H9 (cell line): ENCODE measurements around the gene RNF5. TPM values are rescaled to one million over a fixed set of nuclear protein-coding genes. Genes with fewer than 3 reads are reported as not detected.
"Not testable (repeated sequence)": the region's sequence is repeated elsewhere in the genome, so short reads cannot be mapped to it uniquely, and the experiment has no call there.

Experiments used
- DNase-seq: peaks from one replicate; pipeline ENCODE4 v3.0.0-alpha.2; 2017
- H2AFZ ChIP-seq: one replicate; pipeline ENCODE4 v1.6.1; 2013; ENCODE audit warnings: mild to moderate bottlenecking, low read length, control low read depth, moderate library complexity
- H2AK5ac ChIP-seq: 2 replicates; pipeline ENCODE4 v1.6.1; 2013; ENCODE audit warnings: low read length, control low read depth, mixed read lengths; ENCODE audit not compliant: insufficient read length
- H2BK120ac ChIP-seq: one replicate; pipeline ENCODE4 v1.6.1; 2013; ENCODE audit warnings: low read depth, mild to moderate bottlenecking, low read length, control low read depth, inconsistent platforms; ENCODE audit not compliant: poor library complexity, severe bottlenecking
- H2BK12ac ChIP-seq: 2 replicates; pipeline ENCODE4 v1.6.1; 2013; ENCODE audit warnings: low read length, control low read depth, mixed read lengths, low read depth; ENCODE audit not compliant: insufficient read length
- H2BK15ac ChIP-seq: 2 replicates; pipeline ENCODE4 v1.6.1; 2013; ENCODE audit warnings: low read depth, low read length, control low read depth
- H2BK20ac ChIP-seq: one replicate; pipeline ENCODE4 v1.6.1; 2013; ENCODE audit warnings: low read depth, mild to moderate bottlenecking, low read length, control low read depth, inconsistent platforms; ENCODE audit not compliant: poor library complexity, severe bottlenecking
- H2BK5ac ChIP-seq: 2 replicates; pipeline ENCODE4 v1.6.1; 2013; ENCODE audit warnings: low read length, control low read depth, mixed read lengths; ENCODE audit not compliant: insufficient read length
- H3K14ac ChIP-seq: 2 replicates; pipeline ENCODE4 v1.6.1; 2013; ENCODE audit warnings: low read length, control low read depth; ENCODE audit not compliant: insufficient read depth
- H3K18ac ChIP-seq: 2 replicates; pipeline ENCODE4 v1.6.1; 2013; ENCODE audit warnings: low read depth, mild to moderate bottlenecking, mixed read lengths, low read length, control low read depth; ENCODE audit not compliant: insufficient read length
- H3K23ac ChIP-seq: 2 replicates; pipeline ENCODE4 v1.6.1; 2013; ENCODE audit warnings: low read length, control low read depth, mixed read lengths, low read depth; ENCODE audit not compliant: insufficient read length
- H3K23me2 ChIP-seq: 2 replicates; pipeline ENCODE4 v1.6.1; 2013; ENCODE audit warnings: low read depth, mild to moderate bottlenecking, mixed read lengths, low read length, control low read depth; ENCODE audit not compliant: insufficient read length, poor library complexity, severe bottlenecking
- H3K27ac ChIP-seq: 2 replicates; pipeline ENCODE4 v1.5.1; 2013; ENCODE audit warnings: low read length, control low read depth, mixed read lengths, low read depth; ENCODE audit not compliant: insufficient read length
- H3K27me3 ChIP-seq: 2 replicates; pipeline ENCODE4 v1.6.1; 2013; ENCODE audit warnings: low read length, control low read depth, inconsistent platforms; ENCODE audit not compliant: insufficient read depth
- H3K4ac ChIP-seq: 2 replicates; pipeline ENCODE4 v1.6.1; 2013; ENCODE audit warnings: low read depth, mild to moderate bottlenecking, control low read depth, inconsistent platforms, low read length, moderate library complexity
- H3K4me1 ChIP-seq: 2 replicates; pipeline ENCODE4 v1.6.1; 2013; ENCODE audit warnings: low read length, control low read depth, inconsistent platforms; ENCODE audit not compliant: insufficient read depth
- H3K4me2 ChIP-seq: 2 replicates; pipeline ENCODE4 v1.6.1; 2013; ENCODE audit warnings: low read length, control low read depth, mixed read lengths; ENCODE audit not compliant: insufficient read length, insufficient read depth
- H3K56ac ChIP-seq: 2 replicates; pipeline ENCODE4 v1.6.1; 2013; ENCODE audit warnings: low read depth, mild to moderate bottlenecking, mixed read lengths, low read length, control low read depth; ENCODE audit not compliant: insufficient read length
- H3K79me1 ChIP-seq: 2 replicates; pipeline ENCODE4 v1.6.1; 2013; ENCODE audit warnings: low read depth, mild to moderate bottlenecking, moderate library complexity, low read length, control low read depth, inconsistent platforms; ENCODE audit not compliant: insufficient read depth, poor library complexity, severe bottlenecking
- H3K79me2 ChIP-seq: 2 replicates; pipeline ENCODE4 v1.6.1; 2013; ENCODE audit warnings: low read length, control low read depth, inconsistent platforms; ENCODE audit not compliant: insufficient read depth
- H3K9ac ChIP-seq: 2 replicates; pipeline ENCODE4 v1.6.1; 2013; ENCODE audit warnings: low read length, control low read depth, mixed read lengths; ENCODE audit not compliant: insufficient read length; ENCODE audit errors: extremely low read depth
- H3K9me3 ChIP-seq: one replicate; pipeline ENCODE4 v1.6.1; 2013; ENCODE audit warnings: low read depth, low read length, inconsistent platforms; ENCODE audit not compliant: control insufficient read depth
- H3T11ph ChIP-seq: one replicate; pipeline ENCODE4 v1.6.1; 2013; ENCODE audit warnings: mild to moderate bottlenecking, low read length, control low read depth, inconsistent platforms
- H4K20me1 ChIP-seq: one replicate; pipeline ENCODE4 v1.6.1; 2013; ENCODE audit not compliant: control insufficient read depth, insufficient read length, insufficient read depth
- H4K5ac ChIP-seq: 2 replicates; pipeline ENCODE4 v1.6.1; 2013; ENCODE audit warnings: low read depth, mild to moderate bottlenecking, mixed read lengths, low read length, control low read depth; ENCODE audit not compliant: insufficient read length
- H4K8ac ChIP-seq: replicated peaks from 2 replicates; pipeline ENCODE4 v1.6.1; 2013; ENCODE audit warnings: low read length, control low read depth, mixed read lengths, low read depth; ENCODE audit not compliant: insufficient read length
- H4K91ac ChIP-seq: 2 replicates; pipeline ENCODE4 v1.6.1; 2013; ENCODE audit warnings: low read depth, mild to moderate bottlenecking, moderate library complexity, mixed read lengths, low read length, control low read depth; ENCODE audit not compliant: insufficient read length
- H3K27ac Mint-ChIP-seq, 3 experiments: 2 replicates in 2 of 3; 3 replicates in 1 of 3; pipeline ENCODE4 v1.8.0; 2020 to 2021; ENCODE audit warnings: mixed read lengths in 3 of 3, mild to moderate bottlenecking in 1 of 3, moderate library complexity in 1 of 3
- H3K27me3 Mint-ChIP-seq: 2 replicates; pipeline ENCODE4 v1.8.0; 2021; ENCODE audit warnings: low read depth, mild to moderate bottlenecking, moderate library complexity, mixed read lengths
- H3K36me3 Mint-ChIP-seq, 3 experiments: 2 replicates in 2 of 3; 3 replicates in 1 of 3; pipeline ENCODE4 v1.8.0; 2020 to 2021; ENCODE audit warnings: low read depth in 3 of 3, mixed read lengths in 3 of 3; ENCODE audit not compliant: insufficient read depth in 1 of 3
- H3K4me1 Mint-ChIP-seq, 2 experiments: 2 replicates each; pipeline ENCODE4 v1.8.0; 2020; ENCODE audit warnings: mixed read lengths in 2 of 2
- H3K4me3 Mint-ChIP-seq, 2 experiments: 2 replicates in 1 of 2; 3 replicates in 1 of 2; pipeline ENCODE4 v1.8.0; 2020 to 2021; ENCODE audit warnings: mild to moderate bottlenecking in 2 of 2, mixed read lengths in 2 of 2, moderate library complexity in 1 of 2
- H3K9me3 Mint-ChIP-seq, 2 experiments: 2 replicates in 1 of 2; 3 replicates in 1 of 2; pipeline ENCODE4 v1.8.0; 2020; ENCODE audit warnings: mild to moderate bottlenecking in 2 of 2, mixed read lengths in 2 of 2, moderate library complexity in 1 of 2
- CTCF ChIP-seq: fragments of 200-600 bp; sonication (generic); conservative IDR thresholded peaks from 3 replicates; pipeline ENCODE4 v1.8.0; 2021; ENCODE audit warnings: antibody characterized with exemption, mild to moderate bottlenecking
- WGBS: extraction: QIAGEN DNeasy Blood & Tissue Kit; methylation state at CpG from one replicate; pipeline ENCODE4 v1.1.7; 2013; ENCODE audit warnings: missing lambda C conversion rate, low lambda C conversion rate, mixed read lengths; ENCODE audit not compliant: insufficient read length; ENCODE audit errors: extremely low coverage; 5-methylcytosine and 5-hydroxymethylcytosine counted together
- total RNA-seq: library from RNA; stranded (reverse); gene quantifications from 2 replicates; pipeline ENCODE4 v1.2.1, GENCODE V29; 2021

The RNF5 gene
- total RNA-seq, 1 experiment from 2014 or later = 116 TPM

- Histone ChIP-seq H3K27me3 (no peaks in the 10 kb centered on the region), H2BK15ac (no peak overlapping the region), H4K8ac (no peak overlapping the region), H3K79me2 (no peaks in the 10 kb centered on the region), H3K18ac (no peak overlapping the region), H3K23ac (no peak overlapping the region), H2AK5ac (no peak overlapping the region), H4K20me1 (no peaks in the 10 kb centered on the region), H2BK5ac (no peak overlapping the region), H3K9me3 (no peaks in the 10 kb centered on the region), H3K9ac (no peak overlapping the region), H3K56ac (no peak overlapping the region), H2BK20ac (no peak overlapping the region), H2BK12ac (no peak overlapping the region), H3T11ph (no peak overlapping the region), H3K4me2 (no peak overlapping the region), H2BK120ac (no peak overlapping the region), H3K4me1 (no peaks in the 10 kb centered on the region), H3K23me2 (no peaks in the 10 kb centered on the region), H3K4ac (no peak overlapping the region), H2AFZ (no peak overlapping the region), H4K5ac (no peak overlapping the region), H3K79me1 (no peaks in the 10 kb centered on the region), H3K14ac (no peak overlapping the region), H3K27ac (no peak overlapping the region), H4K91ac (no peak overlapping the region)
- Mint-ChIP-seq H3K27ac (no peak overlapping the region), H3K27me3 (peaks cover 7% of the 10 kb centered on the region; the same call in 1 of the 2 replicates), H3K4me3 (no peak overlapping the region), H3K36me3 (no peaks in the 10 kb centered on the region), H3K4me1 (no peaks in the 10 kb centered on the region), H3K9me3 (peaks cover 0 to 3% of the 10 kb centered on the region in 2 experiments; a peak in 2 of 5 replicates)
- no peak for TF ChIP-seq CTCF
- no peak for DNase-seq
- no CpG with 5 or more reads among the region's 5 CpGs for WGBS
Observed at GRCh38 chr6:32210191-32210601, 32.0 kb downstream of the RNF5 start.

- H3K4ac ChIP-seq, H3K27ac Mint-ChIP-seq, H4K5ac ChIP-seq, H3K27me3 ChIP-seq, H3K9ac ChIP-seq, H3K23ac ChIP-seq, H2AFZ ChIP-seq, H3K27me3 Mint-ChIP-seq, H3K4me1 ChIP-seq, H3K56ac ChIP-seq, H2BK12ac ChIP-seq, H3K9me3 Mint-ChIP-seq, H2BK15ac ChIP-seq, H4K20me1 ChIP-seq, H3K23me2 ChIP-seq, H3K14ac ChIP-seq, H2AK5ac ChIP-seq, H3K4me3 Mint-ChIP-seq, H3K18ac ChIP-seq, H3K4me1 Mint-ChIP-seq, H2BK5ac ChIP-seq, H3T11ph ChIP-seq, H3K79me1 ChIP-seq, DNase-seq, H2BK20ac ChIP-seq, H3K79me2 ChIP-seq, H3K27ac ChIP-seq, H3K4me2 ChIP-seq, H4K8ac ChIP-seq, H4K91ac ChIP-seq, H3K9me3 ChIP-seq, H2BK120ac ChIP-seq, H3K36me3 Mint-ChIP-seq: not testable (repeated sequence)
- WGBS = no CpG with 5 or more reads among the region's 4 CpGs
Observed at GRCh38 chr6:32211432-32211831, 33.2 kb downstream of the RNF5 start.
